H1 (cell line): ENCODE data around the gene CNRIP1. TPM values are rescaled to one million over a fixed set of nuclear protein-coding genes. Genes with fewer than 3 reads are reported as not detected.

Source experiments
- CTCF ChIA-PET: fragments of 300-600 bp; sonication (Branson Sonifier 250); formaldehyde crosslinking; loops from one replicate; lab custom pipeline; 2021; ENCODE audit not compliant: partially characterized antibody; lab: Charles Lee
- POLR2A ChIA-PET: fragments of 300-600 bp; sonication (Branson Sonifier 250); formaldehyde crosslinking; loops from one replicate; lab custom pipeline; 2021; ENCODE audit warnings: inconsistent platforms; ENCODE audit not compliant: partially characterized antibody; lab: Charles Lee
- DNase-seq, 2 experiments: peaks; one replicate each; pipeline versions ENCODE4 v3.0.0 to v3.0.0-alpha.2; 2010 to 2022; ENCODE audit warnings: low spot score in 2 of 2, low read depth in 1 of 2, mixed read lengths in 1 of 2
- FAIRE-seq: peaks from 2 replicates; lab custom pipeline; 2011; peaks lifted over from hg19 to GRCh38; lab: Jason Lieb, UNC
- H2AFZ ChIP-seq: 2 replicates; pipeline ENCODE4 v1.8.1; 2012; ENCODE audit warnings: low read length, inconsistent platforms
- H2AK5ac ChIP-seq: 2 replicates; pipeline ENCODE4 v1.6.1; 2013; ENCODE audit warnings: low read depth, low read length
- H2BK120ac ChIP-seq: replicated peaks from 2 replicates; pipeline ENCODE3; 2013; ENCODE audit warnings: low read depth, low read length, inconsistent platforms
- H2BK12ac ChIP-seq: 2 replicates; pipeline ENCODE4 v1.6.1; 2013; ENCODE audit warnings: low read depth, low read length
- H2BK15ac ChIP-seq: 2 replicates; pipeline ENCODE4 v1.6.1; 2013; ENCODE audit warnings: low read length
- H2BK20ac ChIP-seq: 2 replicates; pipeline ENCODE4 v1.6.1; 2013; ENCODE audit warnings: low read length
- H2BK5ac ChIP-seq: 2 replicates; pipeline ENCODE4 v1.6.1; 2013; ENCODE audit warnings: low read depth, low read length
- H3K14ac ChIP-seq: 2 replicates; pipeline ENCODE4 v1.6.1; 2013; ENCODE audit warnings: inconsistent platforms; ENCODE audit not compliant: insufficient read length
- H3K18ac ChIP-seq: 2 replicates; pipeline ENCODE4 v1.6.1; 2013; ENCODE audit warnings: low read length; ENCODE audit errors: extremely low read depth
- H3K23ac ChIP-seq: 2 replicates; pipeline ENCODE4 v1.6.1; 2013; ENCODE audit warnings: inconsistent platforms; ENCODE audit not compliant: insufficient read length
- H3K23me2 ChIP-seq: 2 replicates; pipeline ENCODE4 v1.6.1; 2013; ENCODE audit warnings: low read depth, low read length
- H3K27ac ChIP-seq: 2 replicates; pipeline ENCODE4 v1.6.1; 2011; ENCODE audit warnings: low read depth, low read length, inconsistent platforms
- H3K27me3 ChIP-seq, 4 experiments: replicated peaks in 1 of 4; 1 replicate in 1 of 4; 2 replicates in 3 of 4; pipeline versions ENCODE4 v1.6.1 to v1.8.1; 2011 to 2013; ENCODE audit warnings: low read length in 3 of 4, mild to moderate bottlenecking in 3 of 4, inconsistent platforms in 2 of 4, mixed read lengths in 2 of 4, moderate library complexity in 1 of 4; ENCODE audit not compliant: control insufficient read depth in 3 of 4, insufficient read depth in 3 of 4; ENCODE audit errors: extremely low read depth in 1 of 4
- H3K36me3 ChIP-seq, 4 experiments: 2 replicates each; pipeline versions ENCODE4 v1.6.1 to v1.8.1; 2011 to 2013; ENCODE audit warnings: mild to moderate bottlenecking in 4 of 4, low read length in 3 of 4, moderate library complexity in 2 of 4, control low read depth in 1 of 4, inconsistent platforms in 1 of 4; ENCODE audit not compliant: insufficient read depth in 4 of 4, control insufficient read depth in 2 of 4
- H3K4ac ChIP-seq: replicated peaks from 2 replicates; pipeline ENCODE3; 2013; ENCODE audit warnings: low read length, low read depth, mixed read lengths, inconsistent platforms; ENCODE audit not compliant: insufficient read length
- H3K4me1 ChIP-seq, 4 experiments: replicated peaks in 1 of 4; 1 replicate in 1 of 4; 2 replicates in 3 of 4; pipeline versions ENCODE4 v1.6.1 to v1.8.1; 2011 to 2013; ENCODE audit warnings: low read length in 3 of 4, inconsistent platforms in 2 of 4, mixed read lengths in 1 of 4; ENCODE audit not compliant: insufficient read depth in 4 of 4, control insufficient read depth in 3 of 4
- H3K4me2 ChIP-seq, 2 experiments: 2 replicates each; pipeline versions ENCODE4 v1.6.1 to v1.8.1; 2011 to 2013; ENCODE audit warnings: low read depth in 2 of 2, low read length in 2 of 2, control low read depth in 1 of 2, inconsistent platforms in 1 of 2, mild to moderate bottlenecking in 1 of 2; ENCODE audit not compliant: insufficient read depth in 1 of 2
- H3K4me3 ChIP-seq, 4 experiments: fragments of 200-600, 300-600 bp in 1 of 4; sonication (generic), shearing (Covaris generic), sonication (Bioruptor Twin) in 1 of 4; 2 replicates each; pipeline versions ENCODE4 v1.5.1 to v1.8.1; 2011 to 2016; ENCODE audit warnings: low read length in 4 of 4, low read depth in 3 of 4, control low read depth in 2 of 4, inconsistent platforms in 2 of 4, mild to moderate bottlenecking in 2 of 4, mixed read lengths in 1 of 4, moderate library complexity in 1 of 4; ENCODE audit not compliant: insufficient read depth in 2 of 4; ENCODE audit errors: extremely low read depth in 1 of 4
- H3K56ac ChIP-seq: replicated peaks from 2 replicates; pipeline ENCODE3; 2013; ENCODE audit warnings: low read depth, mild to moderate bottlenecking, mixed read lengths, low read length, inconsistent platforms; ENCODE audit not compliant: insufficient read length
- H3K79me1 ChIP-seq: 2 replicates; pipeline ENCODE4 v1.6.1; 2013; ENCODE audit warnings: low read depth, low read length, control low read depth
- H3K79me2 ChIP-seq, 2 experiments: 2 replicates each; pipeline versions ENCODE4 v1.6.1 to v1.8.1; 2012 to 2013; ENCODE audit warnings: low read length in 2 of 2, mild to moderate bottlenecking in 2 of 2, inconsistent platforms in 1 of 2; ENCODE audit not compliant: insufficient read depth in 2 of 2, control insufficient read depth in 1 of 2
- H3K9ac ChIP-seq, 4 experiments: replicated peaks in 1 of 4; 1 replicate in 1 of 4; 2 replicates in 3 of 4; pipeline versions ENCODE4 v1.6.1 to v1.8.1; 2011 to 2013; ENCODE audit warnings: low read depth in 3 of 4, low read length in 3 of 4, control low read depth in 2 of 4, mild to moderate bottlenecking in 2 of 4, moderate library complexity in 2 of 4, inconsistent platforms in 1 of 4; ENCODE audit errors: extremely low read depth in 1 of 4
- H3K9me3 ChIP-seq, 2 experiments: 2 replicates each; pipeline versions ENCODE4 v1.6.1 to v1.8.1; 2012 to 2013; ENCODE audit warnings: mild to moderate bottlenecking in 2 of 2, moderate library complexity in 2 of 2, control low read depth in 1 of 2, inconsistent platforms in 1 of 2, low read depth in 1 of 2, low read length in 1 of 2, mixed read lengths in 1 of 2; ENCODE audit not compliant: insufficient read depth in 2 of 2
- H4K20me1 ChIP-seq, 2 experiments: replicated peaks in 1 of 2; 2 replicates each; pipeline versions ENCODE3 to v1.8.1; 2011 to 2013; ENCODE audit warnings: inconsistent platforms in 2 of 2, low read length in 2 of 2, mild to moderate bottlenecking in 1 of 2; ENCODE audit not compliant: insufficient read depth in 2 of 2, control insufficient read depth in 1 of 2
- H4K5ac ChIP-seq: 2 replicates; pipeline ENCODE4 v1.6.1; 2013; ENCODE audit warnings: low read length, low read depth, mixed read lengths, inconsistent platforms; ENCODE audit not compliant: insufficient read length
- H4K8ac ChIP-seq: 2 replicates; pipeline ENCODE4 v1.8.0; 2013; ENCODE audit warnings: mild to moderate bottlenecking, moderate library complexity, low read length, inconsistent platforms; ENCODE audit not compliant: insufficient read depth; ENCODE audit errors: extremely low read depth
- H4K91ac ChIP-seq: replicated peaks from 2 replicates; pipeline ENCODE3; 2013; ENCODE audit warnings: low read length, mixed read lengths, inconsistent platforms; ENCODE audit not compliant: insufficient read length
- CBX8 ChIP-seq: fragments of 300-800, 300-1000 bp; sonication (generic); IDR thresholded peaks from 2 replicates; pipeline ENCODE4 v1.7.1; 2016; ENCODE audit warnings: low read depth, low read length, borderline replicate concordance
- CHD1 ChIP-seq: IDR thresholded peaks from 2 replicates; pipeline ENCODE4 v1.6.1; 2012; ENCODE audit warnings: low read depth, low read length, improper control_type of control experiment
- FOSL1 ChIP-seq: IDR thresholded peaks from 2 replicates; pipeline ENCODE4 v1.6.1; 2011; ENCODE audit warnings: mild to moderate bottlenecking, low read depth, low read length, moderate library complexity; ENCODE audit not compliant: insufficient read depth
- JUN ChIP-seq: IDR thresholded peaks from 2 replicates; pipeline ENCODE4 v1.6.1; 2011; ENCODE audit warnings: low read depth, mild to moderate bottlenecking, improper control_type of control experiment, low read length
- KDM4A ChIP-seq: IDR thresholded peaks from one replicate; pipeline ENCODE4 v1.7.1; 2012; ENCODE audit warnings: low read depth, mild to moderate bottlenecking, moderate library complexity, low read length, inconsistent platforms; ENCODE audit not compliant: severe bottlenecking
- PHF8 ChIP-seq: fragments of 200-600 bp; sonication (generic); conservative IDR thresholded peaks from 2 replicates; pipeline ENCODE4 v1.7.1; 2012; ENCODE audit warnings: low read depth, mild to moderate bottlenecking, inconsistent platforms, low read length, moderate library complexity
- POLR2AphosphoS5 ChIP-seq: IDR thresholded peaks from 2 replicates; pipeline ENCODE4 v1.6.1; 2011; ENCODE audit warnings: low read depth, low read length
- RXRA ChIP-seq: IDR thresholded peaks from 2 replicates; pipeline ENCODE4 v1.6.1; 2011; ENCODE audit warnings: low read depth, mild to moderate bottlenecking, low read length, moderate library complexity; ENCODE audit not compliant: insufficient read depth
- SP1 ChIP-seq: IDR thresholded peaks from 2 replicates; pipeline ENCODE4 v1.6.1; 2011; ENCODE audit warnings: low read depth, low read length
- SP4 ChIP-seq: IDR thresholded peaks from 2 replicates; pipeline ENCODE4 v1.6.1; 2012; ENCODE audit warnings: low read length, inconsistent platforms
- TAF1 ChIP-seq: IDR thresholded peaks from 2 replicates; pipeline ENCODE4 v1.6.1; 2011; ENCODE audit warnings: mild to moderate bottlenecking, low read depth, low read length
- TBP ChIP-seq: IDR thresholded peaks from 2 replicates; pipeline ENCODE4 v1.6.1; 2011; ENCODE audit warnings: low read depth, low read length, improper control_type of control experiment
- USF2 ChIP-seq: IDR thresholded peaks from 2 replicates; pipeline ENCODE4 v1.6.1; 2011; ENCODE audit warnings: low read length, improper control_type of control experiment
- YY1 ChIP-seq: IDR thresholded peaks from 2 replicates; pipeline ENCODE4 v1.6.1; 2011; ENCODE audit warnings: low read depth, mild to moderate bottlenecking, low read length
- ZNF274 ChIP-seq: IDR thresholded peaks from 2 replicates; pipeline ENCODE4 v1.7.0; 2012; ENCODE audit warnings: low read length, borderline replicate concordance; ENCODE audit errors: extremely low read depth
- WGBS, 2 experiments: shearing (Covaris generic) in 1 of 2; methylation state at CpG; one replicate each; pipeline versions ENCODE4 v1.1.6 to v1.1.7; 2013 to 2015; ENCODE audit warnings: low lambda C conversion rate in 2 of 2, mixed read lengths in 2 of 2, inconsistent platforms in 1 of 2, low coverage in 1 of 2, missing lambda C conversion rate in 1 of 2; ENCODE audit not compliant: insufficient replicate concordance in 2 of 2, insufficient coverage in 1 of 2, insufficient read length in 1 of 2; ENCODE audit errors: extremely low coverage in 1 of 2, missing lambda C conversion rate in 1 of 2; 5-methylcytosine and 5-hydroxymethylcytosine counted together
- polyA plus RNA-seq, 7 experiments: library from polyadenylated mRNA; depleted of rRNA in 3 of 7; stranded (reverse) in 5 of 7; unstranded in 2 of 7; fragments of >200 nt in 5 of 7; fragments of 200-250 nt in 2 of 7; gene quantifications; 1 replicate in 5 of 7; 2 replicates in 1 of 7; 4 replicates in 1 of 7; pipeline versions ENCODE4 v1.2.1 to v1.2.3, GENCODE V29; 2011 to 2013; ENCODE audit warnings: missing spikeins in 2 of 7, mixed read lengths in 2 of 7
- total RNA-seq: library from RNA; stranded (reverse); fragmentation: NEBNext Ultra II Directional; extraction: Animal tissue kit (Norgen Biotek cat#: 25700); gene quantifications from 2 replicates; pipeline ENCODE4 v1.2.1, GENCODE V29; 2021

CNRIP1 gene
- total and polyA plus RNA-seq, 2 of the 8 experiments (the other 6 are each of a cell fraction or from before 2014, with no cell fraction given) = 4.6 to 7.0 TPM

- 92% methylated on average over 4 of the region's 4 CpGs; no CpG with 5 or more reads in 1 of the 2 experiments for WGBS, 2 experiments
- Histone ChIP-seq H3K79me2 (no peaks in the 10 kb centered on the region), H2AFZ (no peak overlapping the region), H4K5ac (no peak overlapping the region), H2BK15ac (no peak overlapping the region), H3K79me1 (no peaks in the 10 kb centered on the region), H3K36me3 (no peaks in the 10 kb centered on the region), H2BK5ac (no peak overlapping the region), H2BK12ac (no peak overlapping the region), H3K56ac (no peak overlapping the region), H3K27ac (no peak overlapping the region), H3K18ac (no peak overlapping the region), H4K91ac (no peak overlapping the region), H3K4me2 (no peak overlapping the region), H4K8ac (no peak overlapping the region), H3K4me1 (no peaks in the 10 kb centered on the region), H3K9me3 (no peaks in the 10 kb centered on the region), H3K23ac (no peak overlapping the region), H3K27me3 (no peaks in the 10 kb centered on the region), H2BK120ac (no peak overlapping the region), H3K4ac (no peak overlapping the region), H3K23me2 (no peaks in the 10 kb centered on the region), H4K20me1 (no peaks in the 10 kb centered on the region), H3K4me3 (no peak overlapping the region), H3K14ac (no peak overlapping the region), H2BK20ac (no peak overlapping the region), H3K9ac (no peak overlapping the region), H2AK5ac (no peak overlapping the region)
- DNase-seq = no peak
- no peak for FAIRE-seq
- POLR2A ChIA-PET = no interaction called here
- CTCF ChIA-PET = interaction anchor here (1.6 to 8.4 kb wide), 2 partner anchors 15 to 23 kb away, joined by 3 to 108 read pairs; no protein-coding TSS in a partner anchor
- TF ChIP-seq RXRA (no peak), TAF1 (no peak), JUN (no peak), FOSL1 (no peak), SP1 (no peak), SP4 (no peak), POLR2AphosphoS5 (no peak), ZNF274 (no peak), USF2 (no peak), CBX8 (no peak), CHD1 (no peak), YY1 (no peak), KDM4A (no peak), PHF8 (no peak), TBP (no peak)
These were observed 40.1 kb downstream of the CNRIP1 start for GRCh38 chr2:68279691-68280090.
